ENCODE data around the gene C17orf113.

Gene C17orf113

GRCh38 chr17:42050393-42051012 lies at the start of gene C17orf113:
C17orf113 (minus strand) TSS chr17:42050601; CDS start chr17:42043376, 7,225 bp downstream.
- DNase-seq = peak; percentile 45

GRCh38 chr17:42098730-42099399 lies 48.5 kb upstream of the C17orf113 start:
- DNase-seq = no peak

GRCh38 chr17:42097691-42098631 lies 47.6 kb upstream of the C17orf113 start, which contains the start of gene ZNF385C:
ZNF385C (minus strand) TSS chr17:42098473; CDS start chr17:42063056, 35,417 bp downstream.
- DNase-seq = no peak

GRCh38 chr17:42096360-42097111 lies 46.1 kb upstream of the C17orf113 start:
- DNase-seq = no peak

GRCh38 chr17:42094375-42095069 lies 44.1 kb upstream of the C17orf113 start:
- DNase-seq = no peak

GRCh38 chr17:42092939-42093338 lies 42.5 kb upstream of the C17orf113 start:
- no peak for DNase-seq

GRCh38 chr17:42090964-42091790 lies 40.8 kb upstream of the C17orf113 start:
- DNase-seq = no peak

- no peak for DNase-seq
These were observed 38.3 kb upstream of the C17orf113 start for GRCh38 chr17:42088736-42089135.

- no peak for DNase-seq
These were observed 37.6 kb upstream of the C17orf113 start for GRCh38 chr17:42087736-42088705.

GRCh38 chr17:42087042-42087701 lies 36.8 kb upstream of the C17orf113 start:
- DNase-seq = peak; percentile 17

GRCh38 chr17:42081516-42082129 lies 31.2 kb upstream of the C17orf113 start:
- no peak for DNase-seq

- DNase-seq = no peak
These were observed 29.1 kb upstream of the C17orf113 start for GRCh38 chr17:42079541-42079940.

GRCh38 chr17:42078396-42079043 lies 28.1 kb upstream of the C17orf113 start:
- DNase-seq = peak; percentile 42

- no peak for DNase-seq
These were observed 27.4 kb upstream of the C17orf113 start for GRCh38 chr17:42077755-42078154.

- DNase-seq = no peak
These were observed 26.6 kb upstream of the C17orf113 start for GRCh38 chr17:42076797-42077559.

GRCh38 chr17:42075789-42076188 lies 25.4 kb upstream of the C17orf113 start:
- no peak for DNase-seq
